IMR-90 (cell line): Measurements from ENCODE around the gene MEF2D. TPM values are rescaled to one million over a fixed set of nuclear protein-coding genes. Genes with fewer than 3 reads are reported as not detected.

Source experiments
- ATAC-seq: fragments of 200-7000 bp; cut with Tn5 transposase; 2 replicates; pipeline ENCODE4 v1.9.1; 2020; ENCODE audit warnings: low read depth, mild to moderate bottlenecking, moderate library complexity
- BruUV-seq: library from RNA; stranded (reverse); fragments of 400-500 nt; replicated peaks from 2 replicates; lab custom pipeline; 2021; lab: Mats Ljungman, UMichigan
- CTCF ChIA-PET: fragments of 300-600 bp; formaldehyde crosslinking; extraction: SDS; loops from one replicate; lab custom pipeline; 2021; ENCODE audit warnings: antibody characterized with exemption; lab: Yijun Ruan, JAX
- POLR2A ChIA-PET: fragments of 300-600 bp; sonication (Branson Sonifier 250); formaldehyde crosslinking; loops from one replicate; lab custom pipeline; 2022; ENCODE audit warnings: antibody characterized with exemption; ENCODE audit not compliant: unreplicated experiment; lab: Charles Lee
- DNase-seq: peaks from one replicate; pipeline ENCODE4 v3.0.0; 2013
- H2AFZ ChIP-seq: replicated peaks from 2 replicates; pipeline ENCODE3; 2013; ENCODE audit warnings: low read length, mild to moderate bottlenecking; ENCODE audit not compliant: poor library complexity
- H2AK5ac ChIP-seq: 2 replicates; pipeline ENCODE4 v1.6.1; 2013; ENCODE audit warnings: low read depth, low read length, inconsistent platforms
- H2AK9ac ChIP-seq: replicated peaks from 2 replicates; pipeline ENCODE3; 2013; ENCODE audit warnings: mild to moderate bottlenecking, low read depth, low read length, moderate library complexity; ENCODE audit not compliant: poor library complexity
- H2BK120ac ChIP-seq: 2 replicates; pipeline ENCODE4 v1.6.1; 2013; ENCODE audit warnings: low read depth, low read length, inconsistent platforms
- H2BK15ac ChIP-seq: 3 replicates; pipeline ENCODE4 v1.6.1; 2013; ENCODE audit warnings: low read depth, low read length, inconsistent platforms
- H2BK20ac ChIP-seq: 2 replicates; pipeline ENCODE4 v1.6.1; 2013; ENCODE audit warnings: low read depth, mild to moderate bottlenecking, inconsistent platforms, low read length, moderate library complexity
- H2BK5ac ChIP-seq: 2 replicates; pipeline ENCODE4 v1.6.1; 2013; ENCODE audit warnings: mild to moderate bottlenecking, low read depth, low read length, inconsistent platforms; ENCODE audit not compliant: poor library complexity, severe bottlenecking
- H3K14ac ChIP-seq: replicated peaks from 2 replicates; pipeline ENCODE4 v1.6.1; 2013; ENCODE audit warnings: low read depth, low read length, inconsistent platforms
- H3K18ac ChIP-seq: 2 replicates; pipeline ENCODE4 v1.6.1; 2013; ENCODE audit warnings: low read depth, low read length, control low read depth
- H3K23ac ChIP-seq: 2 replicates; pipeline ENCODE4 v1.6.1; 2013; ENCODE audit warnings: low read depth, low read length, inconsistent platforms
- H3K27ac ChIP-seq: 2 replicates; pipeline ENCODE4 v1.5.1; 2013; ENCODE audit warnings: mild to moderate bottlenecking, control low read depth, low read length; ENCODE audit not compliant: insufficient read depth
- H3K27me3 ChIP-seq: 2 replicates; pipeline ENCODE4 v1.6.1; 2013; ENCODE audit warnings: low read length; ENCODE audit not compliant: control insufficient read depth, insufficient read depth
- H3K36me3 ChIP-seq: 2 replicates; pipeline ENCODE4 v1.6.1; 2013; ENCODE audit warnings: low read length, mixed read lengths; ENCODE audit not compliant: control insufficient read depth, insufficient read depth
- H3K4ac ChIP-seq: 2 replicates; pipeline ENCODE4 v1.6.1; 2013; ENCODE audit warnings: low read depth, low read length, inconsistent platforms
- H3K4me1 ChIP-seq: 2 replicates; pipeline ENCODE4 v1.6.1; 2013; ENCODE audit warnings: low read length, mixed read lengths; ENCODE audit not compliant: control insufficient read depth, insufficient read depth
- H3K4me2 ChIP-seq: 2 replicates; pipeline ENCODE4 v1.6.1; 2013; ENCODE audit warnings: low read depth, mild to moderate bottlenecking, control low read depth, low read length, moderate library complexity
- H3K4me3 ChIP-seq: 2 replicates; pipeline ENCODE4 v1.5.1; 2013; ENCODE audit warnings: low read depth, mild to moderate bottlenecking, control low read depth, low read length, moderate library complexity; ENCODE audit not compliant: insufficient read depth
- H3K56ac ChIP-seq: 2 replicates; pipeline ENCODE4 v1.6.1; 2013; ENCODE audit warnings: low read length, inconsistent platforms; ENCODE audit not compliant: insufficient read depth; ENCODE audit errors: extremely low read depth
- H3K79me1 ChIP-seq, 2 experiments: 2 replicates each; pipeline ENCODE4 v1.6.1; 2013; ENCODE audit warnings: low read length in 2 of 2, inconsistent platforms in 1 of 2, low read depth in 1 of 2
- H3K9ac ChIP-seq: 2 replicates; pipeline ENCODE4 v1.6.1; 2013; ENCODE audit warnings: low read depth, low read length, control low read depth
- H3K9me1 ChIP-seq: 2 replicates; pipeline ENCODE4 v1.6.1; 2013; ENCODE audit warnings: low read length, inconsistent platforms; ENCODE audit not compliant: insufficient read depth
- H3K9me3 ChIP-seq: 2 replicates; pipeline ENCODE4 v1.6.1; 2013; ENCODE audit warnings: low read length; ENCODE audit not compliant: control insufficient read depth, insufficient read depth
- H4K20me1 ChIP-seq: 2 replicates; pipeline ENCODE4 v1.6.1; 2013; ENCODE audit warnings: low read length, inconsistent platforms; ENCODE audit not compliant: insufficient read depth
- H4K5ac ChIP-seq: 2 replicates; pipeline ENCODE4 v1.6.1; 2013; ENCODE audit warnings: mild to moderate bottlenecking, low read depth, low read length, control low read depth
- H4K8ac ChIP-seq, 2 experiments: 2 replicates each; pipeline ENCODE4 v1.6.1; 2013; ENCODE audit warnings: low read depth in 2 of 2, low read length in 2 of 2, control low read depth in 1 of 2, inconsistent platforms in 1 of 2
- H4K91ac ChIP-seq: 2 replicates; pipeline ENCODE4 v1.6.1; 2013; ENCODE audit warnings: low read depth, low read length, inconsistent platforms; ENCODE audit not compliant: insufficient read depth
- BHLHE40 ChIP-seq: fragments of 150-350 bp; IDR thresholded peaks from 2 replicates; pipeline ENCODE4 v1.6.1; 2016; ENCODE audit warnings: mild to moderate bottlenecking, low read depth, low read length
- CEBPB ChIP-seq: IDR thresholded peaks from 2 replicates; pipeline ENCODE4 v1.6.1; 2012; ENCODE audit warnings: low read depth, low read length, improper control_type of control experiment
- CHD1 ChIP-seq: IDR thresholded peaks from 2 replicates; pipeline ENCODE4 v1.6.1; 2012; ENCODE audit warnings: low read depth, low read length, improper control_type of control experiment
- FOS ChIP-seq: fragments of 150-350 bp; IDR thresholded peaks from 2 replicates; pipeline ENCODE4 v1.6.1; 2016; ENCODE audit warnings: low read depth, low read length
- MAFK ChIP-seq: IDR thresholded peaks from 2 replicates; pipeline ENCODE4 v1.6.1; 2012; ENCODE audit warnings: low read depth, low read length, improper control_type of control experiment
- MAZ ChIP-seq: IDR thresholded peaks from 2 replicates; pipeline ENCODE4 v1.6.1; 2012; ENCODE audit warnings: low read depth, mild to moderate bottlenecking, low read length, improper control_type of control experiment, moderate library complexity, borderline replicate concordance
- MXI1 ChIP-seq: IDR thresholded peaks from 2 replicates; pipeline ENCODE4 v1.6.1; 2012; ENCODE audit warnings: low read depth, mild to moderate bottlenecking, low read length, moderate library complexity, borderline replicate concordance
- POLR2A ChIP-seq: IDR thresholded peaks from 2 replicates; pipeline ENCODE4 v1.6.1; 2012; ENCODE audit warnings: mild to moderate bottlenecking, low read depth, low read length
- RAD21 ChIP-seq: IDR thresholded peaks from 2 replicates; pipeline ENCODE4 v1.6.1; 2012; ENCODE audit warnings: low read length, improper control_type of control experiment
- RCOR1 ChIP-seq: IDR thresholded peaks from 2 replicates; pipeline ENCODE4 v1.6.1; 2012; ENCODE audit warnings: mild to moderate bottlenecking, low read length, improper control_type of control experiment; ENCODE audit not compliant: insufficient replicate concordance
- SMC3 ChIP-seq: fragments of 150-350 bp; IDR thresholded peaks from 2 replicates; pipeline ENCODE4 v1.6.1; 2016; ENCODE audit warnings: low read depth, mild to moderate bottlenecking, antibody characterized with exemption, low read length, moderate library complexity
- WGBS, 2 experiments: methylation state at CpG; one replicate each; pipeline versions ENCODE4 v1.1.5 to v1.1.7; 2013; ENCODE audit warnings: missing lambda C conversion rate in 2 of 2; ENCODE audit not compliant: insufficient read length in 1 of 2; ENCODE audit errors: extremely low coverage in 2 of 2; 5-methylcytosine and 5-hydroxymethylcytosine counted together
- dilution Hi-C: fragments of 300-500 bp; cut with HindIII; formaldehyde crosslinking; loops from one replicate; pipeline ENCODE4 v1.14.3; 2018; ENCODE audit warnings: low sequenced_read_pairs; ENCODE audit not compliant: unreplicated experiment
- in situ Hi-C: fragments of 300-500 bp; cut with MboI; formaldehyde crosslinking; loops from 3 replicates; pipeline ENCODE4 v1.14.3; 2019; ENCODE audit warnings: low sequenced_read_pairs, inconsistent platforms, mixed read lengths
- intact Hi-C: fragments of 100-400 bp; cut with micrococcal nuclease; formaldehyde crosslinking; loops from 2 replicates; pipeline ENCODE4 v1.10.0; 2022
- polyA plus RNA-seq, 3 experiments: library from polyadenylated mRNA; depleted of rRNA; stranded (reverse); fragments of >200 nt; gene quantifications; 2 replicates each; pipeline ENCODE4 v1.2.3, GENCODE V29; 2012; ENCODE audit warnings: low replicate concordance in 1 of 3
- total RNA-seq: library from RNA; depleted of rRNA; stranded (reverse); fragments of >200 nt; gene quantifications from 2 replicates; pipeline ENCODE4 v1.2.3, GENCODE V29; 2012

Gene MEF2D
- total and polyA plus RNA-seq, 2 of the 4 experiments (the other 2 are of a cell fraction) = 2.9 to 20.0 TPM

DNA sequence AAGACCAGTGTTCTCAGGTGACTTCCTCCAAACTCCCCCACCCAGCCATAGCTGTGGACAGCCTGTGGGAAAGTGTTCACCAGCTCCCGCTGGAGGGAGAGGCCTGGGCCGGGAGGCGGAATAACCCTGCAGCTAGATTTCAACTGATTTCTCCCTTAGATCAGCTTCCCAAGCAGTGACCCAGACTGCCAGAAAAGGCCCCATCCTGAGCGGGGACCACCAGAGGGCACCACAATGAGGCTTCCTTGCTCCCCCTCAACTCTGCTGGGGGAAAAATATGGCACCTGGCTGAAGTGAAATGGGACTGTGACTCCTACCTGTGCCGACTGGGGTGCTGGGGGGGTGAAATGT, 80.7 kb downstream of the MEF2D start:
- no peak overlapping the region for H3K4me2 ChIP-seq
- H3K36me3 ChIP-seq = no peaks in the 10 kb centered on the region
- H2BK120ac ChIP-seq = no peak overlapping the region
- ATAC-seq (no peak), DNase-seq (no peak)
- H4K91ac ChIP-seq = no peak overlapping the region
- no peak overlapping the region for H3K9ac ChIP-seq
- dilution Hi-C loops (no loop called here), intact Hi-C loops (no loop called here), in situ Hi-C loops (no loop called here)
- no peak overlapping the region for H2BK15ac ChIP-seq
- H3K18ac ChIP-seq = no peak overlapping the region
- no peak overlapping the region for H3K23ac ChIP-seq
- H3K4me3 ChIP-seq = no peak overlapping the region
- no peak for TF ChIP-seq BHLHE40
- TF ChIP-seq MAZ = no peak
- no peak for TF ChIP-seq MAFK
- TF ChIP-seq RCOR1 = no peak
- TF ChIP-seq FOS = no peak
- no peak for TF ChIP-seq MXI1
- TF ChIP-seq SMC3 = no peak
- TF ChIP-seq POLR2A = no peak
- no peak for TF ChIP-seq CEBPB
- TF ChIP-seq CHD1 = no peak
- no peak for TF ChIP-seq RAD21
- no peaks in the 10 kb centered on the region for H3K79me1 ChIP-seq
- peaks cover 10% of the 10 kb centered on the region for H3K9me3 ChIP-seq
- H4K5ac ChIP-seq = no peak overlapping the region
- POLR2A ChIA-PET = no interaction called here
- no peak overlapping the region for H2AK9ac ChIP-seq
- no peak overlapping the region for H3K27ac ChIP-seq
- H3K4me1 ChIP-seq = peaks cover 1% of the 10 kb centered on the region; the same call in 1 of the 2 replicates
- no peaks in the 10 kb centered on the region; the same call in none of the 2 replicates for H4K20me1 ChIP-seq
- H3K14ac ChIP-seq = no peak overlapping the region
- H2AFZ ChIP-seq = peak overlapping the region; percentile 48
- no CpG with 5 or more reads among the region's 5 CpGs for WGBS, 2 experiments
- CTCF ChIA-PET = no interaction called here
- H2AK5ac ChIP-seq = no peak overlapping the region
- BruUV-seq = no TSS peak
- peaks cover 92% of the 10 kb centered on the region for H3K27me3 ChIP-seq
- no peak overlapping the region for H3K56ac ChIP-seq
- no peak overlapping the region for H2BK20ac ChIP-seq
- H3K4ac ChIP-seq = no peak overlapping the region
- H4K8ac ChIP-seq = no peak overlapping the region
- H3K9me1 ChIP-seq = no peaks in the 10 kb centered on the region
- no peak overlapping the region for H2BK5ac ChIP-seq
